ENCODE results near the gene CPLX1.

GRCh38 chr4:760616-761015, 65.3 kb downstream of the CPLX1 start:
- TF ChIP-seq, protein P1, sequence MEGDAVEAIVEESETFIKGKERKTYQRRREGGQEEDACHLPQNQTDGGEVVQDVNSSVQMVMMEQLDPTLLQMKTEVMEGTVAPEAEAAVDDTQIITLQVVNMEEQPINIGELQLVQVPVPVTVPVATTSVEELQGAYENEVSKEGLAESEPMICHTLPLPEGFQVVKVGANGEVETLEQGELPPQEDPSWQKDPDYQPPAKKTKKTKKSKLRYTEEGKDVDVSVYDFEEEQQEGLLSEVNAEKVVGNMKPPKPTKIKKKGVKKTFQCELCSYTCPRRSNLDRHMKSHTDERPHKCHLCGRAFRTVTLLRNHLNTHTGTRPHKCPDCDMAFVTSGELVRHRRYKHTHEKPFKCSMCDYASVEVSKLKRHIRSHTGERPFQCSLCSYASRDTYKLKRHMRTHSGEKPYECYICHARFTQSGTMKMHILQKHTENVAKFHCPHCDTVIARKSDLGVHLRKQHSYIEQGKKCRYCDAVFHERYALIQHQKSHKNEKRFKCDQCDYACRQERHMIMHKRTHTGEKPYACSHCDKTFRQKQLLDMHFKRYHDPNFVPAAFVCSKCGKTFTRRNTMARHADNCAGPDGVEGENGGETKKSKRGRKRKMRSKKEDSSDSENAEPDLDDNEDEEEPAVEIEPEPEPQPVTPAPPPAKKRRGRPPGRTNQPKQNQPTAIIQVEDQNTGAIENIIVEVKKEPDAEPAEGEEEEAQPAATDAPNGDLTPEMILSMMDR (optimal IDR thresholded peaks at IDR 0.05 in 1 of 3, IDR thresholded peaks at IDR 0.05 in 1 of 3, conservative IDR thresholded peaks at IDR 0.05 in 1 of 3; ENCODE audit: extremely low read depth in 1 of 3, insufficient read depth in 2 of 3, low read length in 3 of 3), result no peak
- no peak for TF ChIP-seq EZH2 (IDR thresholded peaks at IDR 0.05; ENCODE audit: low read length)

All from keratinocyte (primary cell).